H1 (cell line): ENCODE measurements around the gene CENPX. TPM values are rescaled to one million over a fixed set of nuclear protein-coding genes. Genes with fewer than 3 reads are reported as not detected.

ENCODE experiments used
- CTCF ChIA-PET: fragments of 300-600 bp; sonication (Branson Sonifier 250); formaldehyde crosslinking; loops from one replicate; lab custom pipeline; 2021; ENCODE audit not compliant: partially characterized antibody; lab: Charles Lee
- POLR2A ChIA-PET: fragments of 300-600 bp; sonication (Branson Sonifier 250); formaldehyde crosslinking; loops from one replicate; lab custom pipeline; 2021; ENCODE audit warnings: inconsistent platforms; ENCODE audit not compliant: partially characterized antibody; lab: Charles Lee
- DNase-seq, 2 experiments: peaks; one replicate each; pipeline versions ENCODE4 v3.0.0 to v3.0.0-alpha.2; 2010 to 2022; ENCODE audit warnings: low spot score in 2 of 2, low read depth in 1 of 2, mixed read lengths in 1 of 2
- FAIRE-seq: peaks from 2 replicates; lab custom pipeline; 2011; peaks lifted over from hg19 to GRCh38; lab: Jason Lieb, UNC
- H2AFZ ChIP-seq: 2 replicates; pipeline ENCODE4 v1.8.1; 2012; ENCODE audit warnings: low read length, inconsistent platforms
- H2AK5ac ChIP-seq: 2 replicates; pipeline ENCODE4 v1.6.1; 2013; ENCODE audit warnings: low read depth, low read length
- H2BK120ac ChIP-seq: replicated peaks from 2 replicates; pipeline ENCODE3; 2013; ENCODE audit warnings: low read depth, low read length, inconsistent platforms
- H2BK12ac ChIP-seq: 2 replicates; pipeline ENCODE4 v1.6.1; 2013; ENCODE audit warnings: low read depth, low read length
- H2BK15ac ChIP-seq: 2 replicates; pipeline ENCODE4 v1.6.1; 2013; ENCODE audit warnings: low read length
- H2BK20ac ChIP-seq: 2 replicates; pipeline ENCODE4 v1.6.1; 2013; ENCODE audit warnings: low read length
- H2BK5ac ChIP-seq: 2 replicates; pipeline ENCODE4 v1.6.1; 2013; ENCODE audit warnings: low read depth, low read length
- H3K14ac ChIP-seq: 2 replicates; pipeline ENCODE4 v1.6.1; 2013; ENCODE audit warnings: inconsistent platforms; ENCODE audit not compliant: insufficient read length
- H3K18ac ChIP-seq: 2 replicates; pipeline ENCODE4 v1.6.1; 2013; ENCODE audit warnings: low read length; ENCODE audit errors: extremely low read depth
- H3K23ac ChIP-seq: 2 replicates; pipeline ENCODE4 v1.6.1; 2013; ENCODE audit warnings: inconsistent platforms; ENCODE audit not compliant: insufficient read length
- H3K23me2 ChIP-seq: 2 replicates; pipeline ENCODE4 v1.6.1; 2013; ENCODE audit warnings: low read depth, low read length
- H3K27ac ChIP-seq: 2 replicates; pipeline ENCODE4 v1.6.1; 2011; ENCODE audit warnings: low read depth, low read length, inconsistent platforms
- H3K27me3 ChIP-seq, 4 experiments: replicated peaks in 1 of 4; 1 replicate in 1 of 4; 2 replicates in 3 of 4; pipeline versions ENCODE4 v1.6.1 to v1.8.1; 2011 to 2013; ENCODE audit warnings: low read length in 3 of 4, mild to moderate bottlenecking in 3 of 4, inconsistent platforms in 2 of 4, mixed read lengths in 2 of 4, moderate library complexity in 1 of 4; ENCODE audit not compliant: control insufficient read depth in 3 of 4, insufficient read depth in 3 of 4; ENCODE audit errors: extremely low read depth in 1 of 4
- H3K36me3 ChIP-seq, 4 experiments: 2 replicates each; pipeline versions ENCODE4 v1.6.1 to v1.8.1; 2011 to 2013; ENCODE audit warnings: mild to moderate bottlenecking in 4 of 4, low read length in 3 of 4, moderate library complexity in 2 of 4, control low read depth in 1 of 4, inconsistent platforms in 1 of 4; ENCODE audit not compliant: insufficient read depth in 4 of 4, control insufficient read depth in 2 of 4
- H3K4ac ChIP-seq: replicated peaks from 2 replicates; pipeline ENCODE3; 2013; ENCODE audit warnings: low read length, low read depth, mixed read lengths, inconsistent platforms; ENCODE audit not compliant: insufficient read length
- H3K4me1 ChIP-seq, 4 experiments: replicated peaks in 1 of 4; 1 replicate in 1 of 4; 2 replicates in 3 of 4; pipeline versions ENCODE4 v1.6.1 to v1.8.1; 2011 to 2013; ENCODE audit warnings: low read length in 3 of 4, inconsistent platforms in 2 of 4, mixed read lengths in 1 of 4; ENCODE audit not compliant: insufficient read depth in 4 of 4, control insufficient read depth in 3 of 4
- H3K4me2 ChIP-seq, 2 experiments: 2 replicates each; pipeline versions ENCODE4 v1.6.1 to v1.8.1; 2011 to 2013; ENCODE audit warnings: low read depth in 2 of 2, low read length in 2 of 2, control low read depth in 1 of 2, inconsistent platforms in 1 of 2, mild to moderate bottlenecking in 1 of 2; ENCODE audit not compliant: insufficient read depth in 1 of 2
- H3K4me3 ChIP-seq, 4 experiments: fragments of 200-600, 300-600 bp in 1 of 4; sonication (generic), shearing (Covaris generic), sonication (Bioruptor Twin) in 1 of 4; 2 replicates each; pipeline versions ENCODE4 v1.5.1 to v1.8.1; 2011 to 2016; ENCODE audit warnings: low read length in 4 of 4, low read depth in 3 of 4, control low read depth in 2 of 4, inconsistent platforms in 2 of 4, mild to moderate bottlenecking in 2 of 4, mixed read lengths in 1 of 4, moderate library complexity in 1 of 4; ENCODE audit not compliant: insufficient read depth in 2 of 4; ENCODE audit errors: extremely low read depth in 1 of 4
- H3K56ac ChIP-seq: replicated peaks from 2 replicates; pipeline ENCODE3; 2013; ENCODE audit warnings: low read depth, mild to moderate bottlenecking, mixed read lengths, low read length, inconsistent platforms; ENCODE audit not compliant: insufficient read length
- H3K79me1 ChIP-seq: 2 replicates; pipeline ENCODE4 v1.6.1; 2013; ENCODE audit warnings: low read depth, low read length, control low read depth
- H3K79me2 ChIP-seq, 2 experiments: 2 replicates each; pipeline versions ENCODE4 v1.6.1 to v1.8.1; 2012 to 2013; ENCODE audit warnings: low read length in 2 of 2, mild to moderate bottlenecking in 2 of 2, inconsistent platforms in 1 of 2; ENCODE audit not compliant: insufficient read depth in 2 of 2, control insufficient read depth in 1 of 2
- H3K9ac ChIP-seq, 4 experiments: replicated peaks in 1 of 4; 1 replicate in 1 of 4; 2 replicates in 3 of 4; pipeline versions ENCODE4 v1.6.1 to v1.8.1; 2011 to 2013; ENCODE audit warnings: low read depth in 3 of 4, low read length in 3 of 4, control low read depth in 2 of 4, mild to moderate bottlenecking in 2 of 4, moderate library complexity in 2 of 4, inconsistent platforms in 1 of 4; ENCODE audit errors: extremely low read depth in 1 of 4
- H3K9me3 ChIP-seq, 2 experiments: 2 replicates each; pipeline versions ENCODE4 v1.6.1 to v1.8.1; 2012 to 2013; ENCODE audit warnings: mild to moderate bottlenecking in 2 of 2, moderate library complexity in 2 of 2, control low read depth in 1 of 2, inconsistent platforms in 1 of 2, low read depth in 1 of 2, low read length in 1 of 2, mixed read lengths in 1 of 2; ENCODE audit not compliant: insufficient read depth in 2 of 2
- H4K20me1 ChIP-seq, 2 experiments: replicated peaks in 1 of 2; 2 replicates each; pipeline versions ENCODE3 to v1.8.1; 2011 to 2013; ENCODE audit warnings: inconsistent platforms in 2 of 2, low read length in 2 of 2, mild to moderate bottlenecking in 1 of 2; ENCODE audit not compliant: insufficient read depth in 2 of 2, control insufficient read depth in 1 of 2
- H4K5ac ChIP-seq: 2 replicates; pipeline ENCODE4 v1.6.1; 2013; ENCODE audit warnings: low read length, low read depth, mixed read lengths, inconsistent platforms; ENCODE audit not compliant: insufficient read length
- H4K8ac ChIP-seq: 2 replicates; pipeline ENCODE4 v1.8.0; 2013; ENCODE audit warnings: mild to moderate bottlenecking, moderate library complexity, low read length, inconsistent platforms; ENCODE audit not compliant: insufficient read depth; ENCODE audit errors: extremely low read depth
- H4K91ac ChIP-seq: replicated peaks from 2 replicates; pipeline ENCODE3; 2013; ENCODE audit warnings: low read length, mixed read lengths, inconsistent platforms; ENCODE audit not compliant: insufficient read length
- CEBPB ChIP-seq: IDR thresholded peaks from 2 replicates; pipeline ENCODE4 v1.6.1; 2012; ENCODE audit warnings: low read depth, low read length
- CHD2 ChIP-seq: IDR thresholded peaks from 2 replicates; pipeline ENCODE4 v1.6.1; 2012; ENCODE audit warnings: low read length, improper control_type of control experiment
- CTCF ChIP-seq, 3 experiments: IDR thresholded peaks; 1 replicate in 2 of 3; 2 replicates in 1 of 3; pipeline versions ENCODE4 v1.5.1 to v1.6.1; 2011; ENCODE audit warnings: low read length in 3 of 3, mild to moderate bottlenecking in 3 of 3, inconsistent platforms in 2 of 3, low read depth in 1 of 3, moderate library complexity in 1 of 3; ENCODE audit not compliant: insufficient read depth in 1 of 3; ENCODE audit errors: control extremely low read depth in 1 of 3
- GTF2F1 ChIP-seq: IDR thresholded peaks from 2 replicates; pipeline ENCODE4 v1.6.1; 2012; ENCODE audit warnings: low read depth, low read length, improper control_type of control experiment, borderline replicate concordance
- MAX ChIP-seq: IDR thresholded peaks from 2 replicates; pipeline ENCODE4 v1.6.1; 2012; ENCODE audit warnings: inconsistent platforms
- RFX5 ChIP-seq: IDR thresholded peaks from 2 replicates; pipeline ENCODE4 v1.6.1; 2011; ENCODE audit warnings: low read depth, low read length, improper control_type of control experiment, borderline replicate concordance
- YY1 ChIP-seq: IDR thresholded peaks from 2 replicates; pipeline ENCODE4 v1.6.1; 2011; ENCODE audit warnings: low read depth, mild to moderate bottlenecking, low read length
- WGBS, 2 experiments: shearing (Covaris generic) in 1 of 2; methylation state at CpG; one replicate each; pipeline versions ENCODE4 v1.1.6 to v1.1.7; 2013 to 2015; ENCODE audit warnings: low lambda C conversion rate in 2 of 2, mixed read lengths in 2 of 2, inconsistent platforms in 1 of 2, low coverage in 1 of 2, missing lambda C conversion rate in 1 of 2; ENCODE audit not compliant: insufficient replicate concordance in 2 of 2, insufficient coverage in 1 of 2, insufficient read length in 1 of 2; ENCODE audit errors: extremely low coverage in 1 of 2, missing lambda C conversion rate in 1 of 2; 5-methylcytosine and 5-hydroxymethylcytosine counted together
- polyA plus RNA-seq, 7 experiments: library from polyadenylated mRNA; depleted of rRNA in 3 of 7; stranded (reverse) in 5 of 7; unstranded in 2 of 7; fragments of >200 nt in 5 of 7; fragments of 200-250 nt in 2 of 7; gene quantifications; 1 replicate in 5 of 7; 2 replicates in 1 of 7; 4 replicates in 1 of 7; pipeline versions ENCODE4 v1.2.1 to v1.2.3, GENCODE V29; 2011 to 2013; ENCODE audit warnings: missing spikeins in 2 of 7, mixed read lengths in 2 of 7
- total RNA-seq: library from RNA; stranded (reverse); fragmentation: NEBNext Ultra II Directional; extraction: Animal tissue kit (Norgen Biotek cat#: 25700); gene quantifications from 2 replicates; pipeline ENCODE4 v1.2.1, GENCODE V29; 2021

CENPX gene
- total and polyA plus RNA-seq, 2 of the 8 experiments (the other 6 are each of a cell fraction or from before 2014, with no cell fraction given) = 116 to 122 TPM

GRCh38 chr17:82003411-82004381 lies 19.0 kb downstream of the CENPX start:
- Histone ChIP-seq H3K36me3 (no peaks in the 10 kb centered on the region), H4K8ac (0 out of 2 replicates have a peak overlapping the region, but pooled peaks have one; percentile 28), H3K14ac (no peak overlapping the region), H2AFZ (no peak overlapping the region), H3K9me3 (no peaks in the 10 kb centered on the region), H3K27ac (no peak overlapping the region), H3K4ac (no peak overlapping the region), H3K56ac (no peak overlapping the region), H2AK5ac (no peak overlapping the region), H3K27me3 (no peaks in the 10 kb centered on the region), H4K91ac (no peak overlapping the region), H2BK20ac (no peak overlapping the region), H3K4me1 (peaks cover 0 to 1% (median 0%) of the 10 kb centered on the region in 4 experiments; a peak in 1 of 7 replicates), H2BK15ac (no peak overlapping the region), H4K20me1 (peaks cover 3 to 8% of the 10 kb centered on the region in 2 experiments), H3K23ac (no peak overlapping the region), H2BK12ac (no peak overlapping the region), H3K18ac (no peak overlapping the region), H3K79me2 (no peaks in the 10 kb centered on the region), H3K23me2 (0 out of 2 replicates have a peak, but pooled peaks cover 1% of the 10 kb centered on the region), H3K9ac (peak overlapping the region in 2 of 4 experiments; percentile 8 to 12; a peak in 1 of 7 replicates), H3K4me2 (no peak overlapping the region), H2BK5ac (no peak overlapping the region), H3K4me3 (no peak overlapping the region), H4K5ac (no peak overlapping the region), H2BK120ac (no peak overlapping the region), H3K79me1 (peaks cover 3% of the 10 kb centered on the region)
- peak in 1 of 2 experiments; percentile 51 for DNase-seq
- 88% methylated on average over 37 of the region's 53 CpGs; no CpG with 5 or more reads in 1 of the 2 experiments for WGBS, 2 experiments
- TF ChIP-seq GTF2F1 = no peak
- no peak for TF ChIP-seq YY1
- no peak for TF ChIP-seq CHD2
- TF ChIP-seq CTCF (IDR thresholded peaks at IDR 0.05; ENCODE audit: control extremely low read depth in 1 of 3, insufficient read depth in 1 of 3, low read depth in 1 of 3, low read length in 3 of 3) = peak in 2 of 3 experiments; percentile 14 to 35; a peak in 3 of 4 replicates
- no peak for TF ChIP-seq CEBPB
- no peak for TF ChIP-seq MAX
- no peak for TF ChIP-seq RFX5
- no peak for FAIRE-seq
- POLR2A ChIA-PET = interaction anchor here (0.6 to 1.9 kb wide), 6 partner anchors 12 to 69 kb away, joined by 3 to 9 read pairs (median 4); no protein-coding TSS in a partner anchor
- CTCF ChIA-PET = interaction anchor here (0.6 to 4.0 kb wide), 9 partner anchors 7 to 76 kb away, joined by 3 to 29 read pairs (median 3); no protein-coding TSS in a partner anchor
